ENCODE measurements around the gene TPSG1. TPM values are rescaled to one million over a fixed set of nuclear protein-coding genes. Genes with fewer than 3 reads are reported as not detected.

The TPSG1 gene
- total and polyA plus RNA-seq, 2 experiments from 2014 or later: 0.81 TPM; not detected in 1

GRCh38 chr16:1244881-1245280 lies 19.8 kb upstream of the TPSG1 start:
- Histone ChIP-seq H3K27me3 (ENCODE audit: insufficient read depth) (peaks cover 16% of the 10 kb centered on the region; the same call in 1 of the 2 replicates), H3K36me3 (ENCODE audit: insufficient read depth) (no peaks in the 10 kb centered on the region), H3K4me2 (no peak overlapping the region), H2AFZ (no peak overlapping the region), H3K9me2 (ENCODE audit: insufficient read depth) (no peaks in the 10 kb centered on the region), H3F3A (replicated peaks; ENCODE audit: low read depth) (0 out of 2 replicates have a peak, but pooled peaks cover 3% of the 10 kb centered on the region), H3K79me2 (replicated peaks; ENCODE audit: insufficient read depth) (no peaks in the 10 kb centered on the region), H3K27ac (ENCODE audit: low read depth) (no peak overlapping the region), H3K4me1 (ENCODE audit: insufficient read depth) (no peaks in the 10 kb centered on the region), H3K4me3 (no peak overlapping the region), H4K20me1 (replicated peaks; ENCODE audit: insufficient read depth) (no peaks in the 10 kb centered on the region)
- TF ChIP-seq POLR2AphosphoS5 (IDR thresholded peaks at IDR 0.05; ENCODE audit: low read depth): no peak
- TF ChIP-seq ETS1 (IDR thresholded peaks at IDR 0.05): no peak
- TF ChIP-seq ZNF331 (CRISPR knock-in tag; IDR thresholded peaks at IDR 0.05; ENCODE audit: low read depth): no peak
- TF ChIP-seq NANOG (IDR thresholded peaks at IDR 0.05; ENCODE audit: borderline replicate concordance): no peak
- TF ChIP-seq JUNB (IDR thresholded peaks at IDR 0.05; ENCODE audit: unreplicated experiment): no peak
- TF ChIP-seq ZNF114 (CRISPR knock-in tag; IDR thresholded peaks at IDR 0.05): no peak
- TF ChIP-seq CTCF (conservative IDR thresholded peaks at IDR 0.05; ENCODE audit: low read depth in 2 of 2): no peak
- no peak for TF ChIP-seq CREB1 (CRISPR knock-in tag; IDR thresholded peaks at IDR 0.05; ENCODE audit: low read depth)
- no peak for TF ChIP-seq STAT1 (IDR thresholded peaks at IDR 0.05; ENCODE audit: unreplicated experiment)
- TF ChIP-seq ZNF462 (CRISPR knock-in tag; IDR thresholded peaks at IDR 0.05): no peak
- no peak for TF ChIP-seq EZH2 (IDR thresholded peaks at IDR 0.05; ENCODE audit: low read depth, unreplicated experiment)
- TF ChIP-seq REST (IDR thresholded peaks at IDR 0.05; ENCODE audit: unreplicated experiment): no peak
- no peak for TF ChIP-seq EZH2phosphoT487 (IDR thresholded peaks at IDR 0.05; ENCODE audit: unreplicated experiment)
- Mint-ChIP-seq H3K27ac (no peak overlapping the region), H3K36me3 (ENCODE audit: low read depth) (no peaks in the 10 kb centered on the region), H3K9me3 (no peaks in the 10 kb centered on the region), H3K4me3 (no peak overlapping the region), H3K27me3 (ENCODE audit: insufficient read depth, low read depth, poor library complexity) (peaks cover 16% of the 10 kb centered on the region), H3K4me1 (no peaks in the 10 kb centered on the region)
- ATAC-seq (no peak), DNase-seq (ENCODE audit: low spot score) (no peak)

Data from GM23338 (cell line).